Mesodermal cell (in vitro differentiated cells): ENCODE results near the gene PGAP2.
"Not testable (repeated sequence)": the region's sequence is repeated elsewhere in the genome, so short reads cannot be mapped to it uniquely, and the experiment has no call there.

ENCODE experiments used
- H3K27ac ChIP-seq: 2 replicates; pipeline ENCODE4 v1.7.0; 2013; ENCODE audit warnings: mild to moderate bottlenecking, low read depth, low read length, moderate library complexity; ENCODE audit not compliant: severe bottlenecking
- H3K36me3 ChIP-seq: 2 replicates; pipeline ENCODE4 v1.7.1; 2013; ENCODE audit warnings: mild to moderate bottlenecking, low read length, moderate library complexity; ENCODE audit not compliant: control insufficient read depth, insufficient read depth
- H3K4me1 ChIP-seq: one replicate; pipeline ENCODE4 v1.7.1; 2013; ENCODE audit warnings: mild to moderate bottlenecking, low read length; ENCODE audit not compliant: insufficient read depth, control insufficient read depth, poor library complexity, severe bottlenecking
- H3K4me3 ChIP-seq: 2 replicates; pipeline ENCODE4 v1.7.0; 2013; ENCODE audit warnings: low read length, control low read depth, mild to moderate bottlenecking; ENCODE audit not compliant: insufficient read depth, poor library complexity, severe bottlenecking; ENCODE audit errors: extremely low read depth
- H3K9me3 ChIP-seq: 2 replicates; pipeline ENCODE4 v1.7.1; 2013; ENCODE audit warnings: mild to moderate bottlenecking, low read length, moderate library complexity; ENCODE audit not compliant: control insufficient read depth
- WGBS, 2 experiments: methylation state at CpG; one replicate each; pipeline ENCODE4 v1.1.5; 2013; ENCODE audit warnings: missing lambda C conversion rate in 2 of 2; ENCODE audit not compliant: insufficient coverage in 2 of 2; 5-methylcytosine and 5-hydroxymethylcytosine counted together

PGAP2 gene

GRCh38 chr11:3794387-3794786 is 14.0 kb upstream of the PGAP2 start:
- not testable (repeated sequence) for H3K4me1 ChIP-seq, H3K9me3 ChIP-seq, H3K27ac ChIP-seq, H3K4me3 ChIP-seq
- peaks cover 55% of the 10 kb centered on the region for H3K36me3 ChIP-seq
- WGBS, 2 experiments, result 92 to 93% methylated on average over 7 to 10 of the region's 10 CpGs

- no peak overlapping the region for H3K27ac ChIP-seq
- no peaks in the 10 kb centered on the region for H3K9me3 ChIP-seq
- 90 to 93% methylated on average over 2 to 3 of the region's 8 CpGs for WGBS, 2 experiments
- H3K36me3 ChIP-seq, result peaks cover 48% of the 10 kb centered on the region
- peaks cover 4% of the 10 kb centered on the region for H3K4me1 ChIP-seq
- peak overlapping the region; percentile 74 for H3K4me3 ChIP-seq
Observed at GRCh38 chr11:3795131-3796001, 13.0 kb upstream of the PGAP2 start.

- H3K4me3 ChIP-seq, result peak overlapping the region; percentile 74
- 71 to 74% methylated on average over 4 to 6 of the region's 6 CpGs for WGBS, 2 experiments
- no peaks in the 10 kb centered on the region for H3K9me3 ChIP-seq
- H3K4me1 ChIP-seq, result peaks cover 4% of the 10 kb centered on the region
- no peak overlapping the region for H3K27ac ChIP-seq
- peaks cover 42% of the 10 kb centered on the region for H3K36me3 ChIP-seq
Observed at GRCh38 chr11:3796002-3796311, 12.4 kb upstream of the PGAP2 start.

- peaks cover 4% of the 10 kb centered on the region for H3K4me1 ChIP-seq
- 54 to 56% methylated on average over 4 to 6 of the region's 14 CpGs for WGBS, 2 experiments
- H3K9me3 ChIP-seq, result no peaks in the 10 kb centered on the region
- peaks cover 39% of the 10 kb centered on the region for H3K36me3 ChIP-seq
- no peak overlapping the region for H3K27ac ChIP-seq
- peak overlapping the region; percentile 74 for H3K4me3 ChIP-seq
Observed at GRCh38 chr11:3796346-3796745, 12.0 kb upstream of the PGAP2 start.

- 0 to 2% methylated on average over 13 to 18 of the region's 26 CpGs for WGBS, 2 experiments
- H3K9me3 ChIP-seq, result no peaks in the 10 kb centered on the region
- H3K36me3 ChIP-seq, result peaks cover 36% of the 10 kb centered on the region
- peak overlapping the region; percentile 94 for H3K27ac ChIP-seq
- H3K4me3 ChIP-seq, result peak overlapping the region; percentile 74
- peaks cover 4% of the 10 kb centered on the region for H3K4me1 ChIP-seq
Observed at GRCh38 chr11:3796801-3797328, 11.5 kb upstream of the PGAP2 start.

- H3K4me1 ChIP-seq, result peaks cover 4% of the 10 kb centered on the region
- no peaks in the 10 kb centered on the region for H3K9me3 ChIP-seq
- WGBS, 2 experiments, result 0% methylated on average over 47 to 76 of the region's 86 CpGs
- peaks cover 29% of the 10 kb centered on the region for H3K36me3 ChIP-seq
- peak within 1 kb of the TSS; percentile 74 for H3K4me3 ChIP-seq
- peak within 1 kb of the TSS; percentile 94 for H3K27ac ChIP-seq
Observed at GRCh38 chr11:3797329-3798090, 10.8 kb upstream of the PGAP2 start, which contains the start of gene NUP98. Gene NUP98 (minus strand): TSS chr11:3797554. CDS start chr11:3782117, 15,437 bp downstream.

GRCh38 chr11:3799143-3799542 is 9.2 kb upstream of the PGAP2 start:
- peaks cover 13% of the 10 kb centered on the region for H3K36me3 ChIP-seq
- WGBS, 2 experiments, result 92 to 97% methylated on average over 8 of the region's 9 CpGs
- peaks cover 4% of the 10 kb centered on the region for H3K4me1 ChIP-seq
- no peak overlapping the region for H3K27ac ChIP-seq
- H3K9me3 ChIP-seq, result no peaks in the 10 kb centered on the region
- no peak overlapping the region for H3K4me3 ChIP-seq

GRCh38 chr11:3799873-3800272 is 8.5 kb upstream of the PGAP2 start:
- H3K36me3 ChIP-seq, result peaks cover 6% of the 10 kb centered on the region
- H3K4me3 ChIP-seq, result no peak overlapping the region
- H3K4me1 ChIP-seq, result peaks cover 4% of the 10 kb centered on the region
- no peak overlapping the region for H3K27ac ChIP-seq
- H3K9me3 ChIP-seq, result no peaks in the 10 kb centered on the region
- WGBS, 2 experiments, result 82 to 96% methylated on average over 4 to 5 of the region's 5 CpGs

- Histone ChIP-seq H3K4me3 (no peak overlapping the region), H3K27ac (no peak overlapping the region), H3K4me1 (no peaks in the 10 kb centered on the region), H3K9me3 (no peaks in the 10 kb centered on the region), H3K36me3 (no peaks in the 10 kb centered on the region)
- WGBS, 2 experiments, result 100% methylated on average over 2 of the region's 4 CpGs
Observed at GRCh38 chr11:3802011-3802790, 6.2 kb upstream of the PGAP2 start.

- H3K9me3 ChIP-seq, result no peaks in the 10 kb centered on the region
- H3K4me1 ChIP-seq, result no peaks in the 10 kb centered on the region
- H3K4me3 ChIP-seq, result no peak overlapping the region
- no peak overlapping the region for H3K27ac ChIP-seq
- no peaks in the 10 kb centered on the region for H3K36me3 ChIP-seq
- WGBS, 2 experiments, result 71 to 98% methylated on average over 5 to 6 of the region's 11 CpGs
Observed at GRCh38 chr11:3803726-3804495, 4.4 kb upstream of the PGAP2 start.
